HTERT RPE-1 (cell line): ENCODE data around the gene CISD3.

Experiments used
- in situ Hi-C: fragments of 300-500 bp; cut with MboI; formaldehyde crosslinking; loops from 4 replicates; pipeline ENCODE4 v1.14.3; 2020; ENCODE audit warnings: low sequenced_read_pairs

CISD3 gene

DNA sequence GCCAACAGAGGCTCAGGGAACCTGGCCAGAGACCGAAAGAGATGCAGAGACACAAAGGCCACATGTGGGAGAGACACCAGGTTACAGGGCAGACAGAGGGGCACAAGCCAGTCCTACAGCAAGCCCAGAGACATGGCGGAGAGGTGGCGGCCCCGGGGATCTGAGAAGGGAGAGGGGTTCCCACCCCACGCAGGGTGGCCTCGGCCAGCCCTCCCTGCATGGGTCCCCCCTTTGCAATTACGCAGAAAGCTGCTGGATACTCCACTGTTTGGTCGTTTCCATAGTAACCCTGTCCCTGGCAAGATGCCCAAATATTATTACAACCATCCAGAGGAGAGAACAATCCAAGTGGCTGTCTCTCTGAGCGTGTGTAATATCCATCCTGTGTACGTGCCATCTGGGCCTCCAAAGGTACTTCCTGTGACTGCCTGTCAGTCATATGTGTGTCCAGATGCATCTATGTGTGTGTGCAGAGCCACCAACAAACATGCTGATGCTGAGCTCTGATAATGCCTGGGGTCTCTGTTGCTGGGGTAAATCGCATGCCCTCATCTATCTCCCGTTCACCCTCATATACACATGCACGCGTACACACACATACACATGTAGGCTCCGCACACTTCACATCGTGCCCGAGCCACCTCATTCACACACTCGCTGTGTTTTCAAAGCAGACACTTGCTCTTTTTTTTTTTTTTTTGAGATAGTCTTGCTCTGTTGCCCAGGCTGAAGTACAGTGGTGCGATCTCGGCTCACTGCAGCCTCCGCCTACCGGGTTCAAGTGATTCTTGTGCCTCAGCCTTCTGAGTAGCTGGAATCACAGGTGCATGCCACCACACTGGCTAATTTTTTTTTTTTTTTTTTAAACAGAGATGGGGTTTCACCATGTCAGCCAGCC, 12.5 kb downstream of the CISD3 start:
- in situ Hi-C loops: no loop called here

DNA sequence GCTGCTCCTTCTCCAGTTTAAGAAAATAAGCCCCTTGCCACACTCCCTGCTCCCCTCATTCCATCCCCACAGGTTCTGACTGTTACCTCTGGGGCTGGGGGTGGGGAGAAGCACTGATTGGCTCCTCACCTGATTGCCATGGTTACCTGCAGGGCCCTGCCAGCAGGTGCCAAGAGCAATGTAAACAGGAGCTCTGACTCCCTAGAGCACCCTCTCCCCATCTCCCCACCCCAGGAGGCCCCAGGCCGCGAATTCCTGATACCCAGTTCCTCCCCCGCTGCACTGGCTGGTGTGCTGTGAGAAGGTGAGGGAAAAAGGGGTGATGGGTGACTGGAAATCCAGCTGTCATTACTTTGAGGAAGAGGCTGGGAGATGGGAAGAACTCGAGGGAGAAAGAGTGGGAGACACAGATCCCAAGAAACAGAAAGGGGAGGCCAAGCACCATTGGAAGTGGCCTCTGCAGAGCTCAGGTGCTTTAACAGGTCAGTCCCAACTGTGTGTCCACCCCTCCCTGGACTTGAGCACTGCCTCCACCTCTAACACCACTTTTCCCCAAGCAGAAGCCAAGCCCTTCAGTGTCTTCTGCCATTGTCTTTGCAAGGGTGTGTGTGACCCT, 13.5 kb downstream of the CISD3 start:
- in situ Hi-C loops: no loop called here

DNA sequence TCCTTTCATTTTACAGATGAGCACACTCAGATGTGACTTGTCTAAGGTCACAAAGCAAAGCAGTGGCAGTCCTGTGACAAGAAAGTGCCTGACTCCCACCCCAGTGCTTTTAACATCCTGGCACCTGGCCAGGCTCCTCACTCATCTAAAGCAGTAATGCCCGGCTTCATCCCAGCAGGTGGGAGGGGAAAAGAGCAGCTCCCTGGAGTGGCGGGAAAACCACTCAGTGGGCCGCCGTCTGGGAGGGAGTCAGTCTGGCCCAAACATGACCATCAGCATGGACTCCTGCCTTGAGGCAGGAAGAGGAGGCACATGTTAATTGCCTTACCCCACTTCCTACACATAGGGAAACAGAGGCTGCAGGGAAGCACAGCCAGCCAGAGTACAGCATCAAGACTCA, 15.4 kb downstream of the CISD3 start:
- in situ Hi-C loops: no loop called here

DNA sequence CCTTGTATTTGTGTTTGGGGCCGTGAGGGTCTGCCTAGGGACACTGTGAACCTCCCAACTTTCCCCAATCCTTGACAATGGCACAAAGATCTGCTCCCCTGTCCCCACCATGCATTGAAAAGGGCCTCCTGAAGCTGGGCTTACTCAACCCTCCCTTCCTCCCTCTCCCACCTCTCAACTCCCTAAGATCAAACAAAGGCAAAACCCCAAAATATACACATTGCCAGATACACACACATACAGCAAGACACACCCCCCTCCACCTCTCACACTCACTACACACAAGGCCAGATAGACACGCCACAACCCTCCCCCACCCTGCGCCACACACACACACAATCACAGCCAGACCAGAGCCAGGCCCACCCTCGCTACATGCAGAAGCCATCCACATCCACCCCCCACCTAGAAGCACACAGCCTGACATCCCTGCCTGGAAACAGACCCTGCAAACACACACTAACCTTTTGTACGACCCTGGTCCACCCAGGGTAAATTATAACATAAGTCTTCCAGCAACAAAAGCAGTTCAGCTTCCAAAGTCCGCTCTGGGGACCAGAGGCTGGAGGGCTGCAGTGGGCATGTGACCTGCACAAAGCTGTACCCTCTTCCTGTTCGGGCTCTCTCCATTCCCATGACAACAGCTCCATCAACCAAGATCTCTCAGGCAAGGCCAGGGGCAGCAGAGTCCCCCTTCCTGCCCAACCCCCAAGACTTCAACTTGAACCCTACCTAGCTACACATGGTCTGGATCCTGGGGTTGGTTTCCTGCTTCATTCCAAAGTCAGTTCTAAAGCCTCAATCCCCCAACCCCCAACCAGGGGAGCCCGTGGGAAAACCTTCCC, 16.1 kb downstream of the CISD3 start:
- in situ Hi-C loops: no loop called here

DNA sequence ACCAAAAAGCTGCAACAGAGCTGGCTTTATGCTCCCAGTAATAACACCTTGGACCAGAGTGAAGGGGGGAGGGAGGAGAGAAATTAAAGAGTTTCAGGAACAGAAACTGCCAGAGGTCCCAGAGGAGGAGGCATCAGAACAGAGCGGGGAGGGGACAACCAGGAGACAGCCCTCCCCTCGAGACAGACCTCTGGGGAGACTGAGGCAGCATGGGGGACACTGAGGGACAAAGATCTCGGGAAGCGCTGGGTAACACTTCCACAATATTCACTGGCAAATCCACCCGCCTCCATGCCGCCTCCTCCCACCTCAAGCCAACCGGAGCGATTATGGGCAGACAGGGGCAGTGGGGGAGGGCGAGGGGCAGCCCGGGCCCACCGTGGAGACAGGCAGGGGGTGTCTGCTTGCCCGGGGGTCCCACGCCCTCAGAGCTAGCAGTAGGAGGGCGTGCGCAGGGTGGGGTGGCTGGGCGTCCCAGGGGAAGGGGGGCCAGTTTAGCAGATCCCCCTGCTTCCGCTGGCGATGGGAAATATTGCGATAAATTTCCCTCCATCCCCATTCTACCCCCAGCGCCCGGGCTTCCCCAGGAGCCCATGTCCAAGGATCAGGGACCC, 16.8 kb downstream of the CISD3 start:
- in situ Hi-C loops: no loop called here

DNA sequence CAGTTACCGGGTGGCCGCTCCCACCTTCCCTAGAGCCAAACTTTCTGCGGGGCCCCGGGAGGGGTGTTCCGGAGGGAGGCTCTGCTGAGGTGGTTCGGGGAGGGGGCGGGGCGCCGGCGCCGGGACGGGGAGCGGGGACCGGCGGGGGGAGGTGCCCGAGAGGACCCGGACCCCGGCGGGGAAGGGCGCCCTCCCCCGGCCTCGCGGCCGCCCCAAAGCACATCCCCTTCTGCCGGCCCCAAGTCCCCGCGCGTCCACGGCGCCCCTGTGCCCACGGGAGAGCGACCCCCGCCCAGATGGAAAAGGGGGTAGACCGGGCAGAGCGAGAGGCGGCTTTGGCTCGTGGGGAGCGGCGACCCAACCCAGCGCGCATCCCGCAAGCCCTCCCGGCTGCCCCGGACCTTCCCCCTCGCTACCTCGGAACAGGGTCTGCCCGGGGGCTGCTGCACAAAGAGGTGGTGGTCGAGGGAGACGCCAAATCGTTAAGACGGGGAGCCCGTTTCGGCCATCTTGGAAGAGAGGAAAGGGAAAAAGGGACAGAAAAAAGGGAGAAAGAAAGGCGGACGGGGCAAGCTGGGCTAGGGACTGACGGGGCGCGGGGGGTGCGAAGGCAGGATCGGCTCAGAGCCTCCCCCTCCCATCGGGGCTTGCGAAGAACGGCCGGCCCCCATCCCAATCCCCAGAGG, 17.5 kb downstream of the CISD3 start:
- in situ Hi-C loops: no loop called here

DNA sequence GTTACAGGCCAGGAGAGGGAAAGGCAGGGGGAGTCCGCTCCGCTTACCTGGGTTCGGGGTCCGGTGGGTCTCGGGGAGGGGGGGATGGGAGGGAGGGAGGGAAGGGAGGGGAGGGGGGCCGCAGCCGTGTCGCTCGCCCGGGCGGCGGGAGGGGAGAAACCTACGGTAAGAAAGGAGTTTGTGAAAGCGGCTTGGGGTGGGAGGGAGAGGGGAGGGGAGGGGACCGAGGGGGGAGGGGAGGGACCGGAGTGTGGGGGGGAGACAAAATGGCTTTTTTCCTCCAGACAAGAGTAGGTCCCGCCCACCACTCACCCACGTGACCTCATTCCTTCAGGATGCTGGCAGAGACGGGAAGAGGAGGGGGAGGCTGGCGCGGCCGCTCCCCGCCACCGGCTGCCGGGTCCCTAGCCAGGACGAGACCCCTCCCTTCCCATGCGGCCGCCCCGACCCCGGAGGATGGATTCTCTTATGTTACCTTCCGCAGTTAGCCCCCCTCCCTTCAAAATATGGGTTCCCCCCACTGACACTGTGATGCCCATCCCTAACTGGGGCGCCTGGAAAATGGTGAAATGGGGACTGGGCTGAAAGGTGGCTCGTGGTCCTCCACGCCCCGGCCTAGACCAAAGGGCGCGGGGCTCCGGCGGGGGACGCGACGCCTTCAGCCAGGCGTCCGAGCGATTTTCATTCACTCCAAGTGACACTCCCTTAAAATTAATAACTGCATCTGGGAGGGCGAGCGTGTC, 18.2 kb downstream of the CISD3 start, which contains the start of gene PCGF2:
Gene PCGF2 (minus strand): TSS at position 188 of the 743 bp plus-strand sequence. CDS start 7,934 bp downstream, outside the sequence.
- in situ Hi-C loops: no loop called here

DNA sequence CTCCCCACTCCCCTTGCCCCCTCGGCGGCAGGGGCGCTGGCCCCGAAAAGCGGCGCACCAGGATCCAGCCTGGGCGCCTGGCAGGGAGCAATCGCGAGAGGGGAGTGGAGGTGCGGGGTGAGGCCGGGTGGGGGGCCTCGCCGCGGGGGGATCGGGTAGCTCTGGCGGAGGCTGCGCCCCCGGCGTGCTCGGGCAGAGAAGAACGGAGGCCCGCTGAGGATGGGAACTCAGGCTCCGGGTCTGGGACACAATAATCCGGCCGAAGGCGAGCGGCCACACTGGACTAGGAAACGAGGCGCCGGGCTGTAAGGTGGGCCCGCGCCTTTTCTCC, 18.7 kb downstream of the CISD3 start:
- in situ Hi-C loops: no loop called here

DNA sequence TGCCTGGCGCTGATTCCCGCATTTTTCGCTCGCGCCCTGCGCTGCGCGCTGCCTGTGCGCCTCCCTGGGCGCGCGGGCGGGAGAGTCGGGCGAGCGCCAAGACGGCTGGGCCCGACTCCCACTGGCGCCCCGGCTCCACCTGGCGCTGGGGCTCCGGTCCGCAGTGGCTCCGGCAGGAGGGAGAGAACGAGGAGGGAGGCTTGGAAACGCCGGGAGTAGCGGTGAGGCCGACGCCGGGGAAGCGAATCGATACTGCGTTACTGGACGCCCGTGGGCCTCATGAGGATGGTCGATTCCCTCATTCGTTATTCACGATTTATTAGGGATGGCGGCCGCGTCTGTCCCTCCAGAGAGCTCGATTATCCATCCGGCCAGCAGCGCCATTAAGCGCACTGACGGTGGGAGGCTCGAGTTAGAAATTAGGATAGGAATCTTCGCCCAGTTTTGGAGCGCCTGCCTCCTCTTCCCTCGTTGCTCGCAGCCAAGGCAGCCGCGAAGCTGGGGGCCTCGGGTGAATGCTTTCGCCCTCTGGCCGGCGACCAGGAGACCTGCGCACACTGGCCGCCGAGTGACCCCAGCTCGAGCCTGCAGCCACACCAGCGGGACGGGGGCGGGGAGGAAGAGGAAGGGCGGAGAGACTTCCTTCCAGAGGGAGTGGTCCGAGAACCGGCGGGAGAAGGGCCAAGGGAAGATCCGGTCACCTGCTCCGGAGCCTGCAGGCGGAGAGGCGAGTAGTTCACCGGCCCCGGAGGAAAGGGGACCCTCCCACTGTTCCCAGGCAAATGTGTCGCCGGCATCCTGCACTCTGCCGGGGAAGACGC, 19.3 kb downstream of the CISD3 start:
- in situ Hi-C loops: no loop called here

DNA sequence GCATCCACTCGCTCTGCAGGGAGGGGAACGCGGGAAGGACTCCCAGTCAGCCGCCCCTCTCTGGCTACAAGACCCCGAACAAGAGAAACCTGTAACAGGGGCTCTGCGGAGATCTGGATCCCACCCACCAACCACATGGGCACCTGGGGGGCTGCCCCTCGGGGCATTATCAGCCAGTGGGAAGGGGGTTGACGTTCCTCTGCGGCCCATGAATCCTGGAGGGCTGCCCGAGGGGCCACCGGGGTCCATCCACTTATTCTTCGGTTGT, 19.8 kb downstream of the CISD3 start:
- in situ Hi-C loops: no loop called here

DNA sequence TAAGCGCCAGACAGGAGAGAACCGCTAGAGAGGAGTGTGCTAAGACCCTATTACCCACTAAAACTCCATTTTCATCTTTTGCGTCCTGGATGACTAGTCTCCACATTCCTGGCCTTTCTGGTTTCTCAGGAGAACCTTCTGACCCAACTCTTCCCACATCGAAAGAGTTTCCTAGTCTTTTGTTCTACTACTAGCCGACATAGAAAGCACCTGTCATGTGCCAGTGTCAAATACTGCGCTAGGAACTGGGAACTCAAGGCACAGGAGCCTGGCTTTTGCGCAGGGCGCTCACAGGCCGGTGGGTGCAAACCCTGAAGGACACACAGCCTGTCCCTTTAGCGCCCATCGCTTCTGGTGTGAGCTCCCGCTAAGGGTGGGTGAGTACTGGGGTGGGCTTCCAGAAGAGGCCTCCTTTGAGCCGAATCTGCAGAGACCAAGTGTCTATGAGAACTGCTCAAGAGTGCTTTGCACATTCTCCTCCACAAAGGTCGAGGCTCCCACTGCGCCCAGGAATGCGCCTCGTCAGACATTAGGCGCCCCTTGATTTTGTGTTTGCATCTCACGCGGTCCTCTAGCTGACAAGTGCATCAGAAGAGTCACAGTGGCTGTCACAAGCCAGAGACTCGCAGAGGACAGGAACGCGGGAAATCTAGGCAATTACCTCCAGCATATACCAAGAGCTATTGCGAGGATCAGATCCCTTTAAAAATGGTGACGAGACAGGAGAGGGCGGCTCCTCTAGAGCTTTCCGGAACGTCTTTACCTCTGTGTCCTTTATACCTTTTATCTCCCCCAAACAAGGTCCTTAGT, 20.4 kb downstream of the CISD3 start:
- in situ Hi-C loops: no loop called here

DNA sequence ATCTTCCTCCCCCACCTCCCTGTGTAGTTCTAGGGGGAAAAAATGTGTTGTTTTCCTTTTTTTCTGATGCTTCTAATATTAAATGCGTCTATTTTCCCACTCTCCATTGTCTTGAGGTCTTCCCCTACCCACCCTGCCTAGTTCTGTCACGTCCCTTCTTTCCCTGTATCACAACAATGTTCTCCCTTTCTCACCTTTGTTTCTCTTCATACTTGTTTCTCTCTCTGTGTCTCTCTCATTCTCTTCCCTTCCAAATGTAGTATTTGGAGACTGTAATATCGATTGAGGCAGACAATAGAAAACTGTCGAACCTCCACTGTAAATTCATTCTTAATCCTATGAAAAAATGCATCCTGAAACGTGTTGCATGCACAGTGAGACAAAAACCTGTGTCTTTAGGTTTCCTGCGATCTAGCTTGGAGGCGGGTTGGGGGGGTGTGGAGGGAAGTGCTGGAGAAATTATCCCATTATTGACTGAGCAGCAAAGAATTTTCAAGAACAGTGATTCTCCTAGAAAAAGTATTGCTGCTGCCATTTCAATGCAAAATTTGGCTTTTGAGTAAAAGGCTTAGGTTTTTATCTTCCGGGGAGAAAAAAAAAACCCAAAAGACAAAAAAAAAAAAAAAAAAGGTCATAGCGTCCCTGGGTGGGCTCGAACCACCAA, 21.1 kb downstream of the CISD3 start:
- in situ Hi-C loops: no loop called here

DNA sequence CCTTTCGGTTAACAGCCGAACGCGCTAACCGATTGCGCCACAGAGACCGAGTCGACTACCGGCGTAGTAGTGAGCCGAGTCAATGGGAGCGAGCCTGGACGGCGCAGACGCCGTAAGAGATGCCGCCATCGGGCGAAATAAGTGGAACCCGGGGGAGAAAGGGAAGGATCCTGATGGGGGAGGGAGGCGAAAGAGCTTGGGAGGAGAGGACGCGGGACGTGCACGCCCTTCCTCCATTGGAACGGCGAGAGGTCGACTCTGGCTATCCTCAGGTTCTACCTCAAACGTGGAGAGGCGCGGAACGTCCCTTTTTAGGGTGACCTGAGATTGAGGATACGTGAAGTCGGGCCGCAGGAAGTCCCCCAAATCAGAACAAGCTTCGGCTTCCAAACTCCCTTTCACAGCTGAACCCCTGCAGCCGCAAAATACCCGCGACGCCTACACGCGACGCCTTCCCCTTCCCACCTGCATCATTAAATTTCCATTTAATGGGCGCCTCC, 21.7 kb downstream of the CISD3 start:
- in situ Hi-C loops: no loop called here

DNA sequence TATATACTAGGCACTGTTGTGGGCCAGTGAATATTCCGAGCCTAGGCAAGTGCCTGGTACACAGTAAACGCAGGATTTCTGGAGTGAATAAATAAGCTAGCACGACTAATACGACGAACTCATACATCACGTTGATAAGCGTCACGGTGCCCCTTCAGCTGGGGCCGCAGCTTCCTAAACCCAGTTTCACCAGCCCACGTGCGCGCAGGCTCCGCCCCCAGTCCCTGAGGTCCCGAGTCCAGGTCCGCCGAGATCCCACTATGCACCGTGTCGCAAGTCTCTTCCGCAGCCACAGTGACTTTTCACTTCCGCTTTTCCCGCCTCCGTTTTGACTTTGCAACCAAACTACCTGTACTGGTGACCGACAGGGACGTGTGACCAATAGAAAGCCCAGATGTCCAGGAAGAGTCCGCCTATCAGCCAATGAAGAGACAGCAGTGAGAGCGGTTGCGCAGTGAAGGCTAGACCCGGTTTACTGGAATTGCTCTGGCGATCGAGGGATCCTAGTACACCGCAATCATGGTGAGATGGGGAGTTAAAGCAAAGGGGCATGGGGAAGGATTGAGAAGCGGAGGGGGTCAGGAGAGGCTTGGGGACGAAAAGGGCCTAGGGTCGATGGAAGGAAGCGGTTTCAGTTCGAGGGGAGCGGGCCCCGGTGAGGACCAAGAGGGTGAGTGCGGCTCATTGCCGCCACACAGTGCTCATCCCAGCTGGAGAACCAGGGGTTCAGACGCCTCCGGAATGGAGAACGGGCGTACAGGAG, 22.3 kb downstream of the CISD3 start, which contains the start of gene PSMB3:
Gene PSMB3 (plus strand): TSS at position 434 of the 763 bp plus-strand sequence. CDS start 86 bp downstream, at position 520.
- in situ Hi-C loops: no loop called here

DNA sequence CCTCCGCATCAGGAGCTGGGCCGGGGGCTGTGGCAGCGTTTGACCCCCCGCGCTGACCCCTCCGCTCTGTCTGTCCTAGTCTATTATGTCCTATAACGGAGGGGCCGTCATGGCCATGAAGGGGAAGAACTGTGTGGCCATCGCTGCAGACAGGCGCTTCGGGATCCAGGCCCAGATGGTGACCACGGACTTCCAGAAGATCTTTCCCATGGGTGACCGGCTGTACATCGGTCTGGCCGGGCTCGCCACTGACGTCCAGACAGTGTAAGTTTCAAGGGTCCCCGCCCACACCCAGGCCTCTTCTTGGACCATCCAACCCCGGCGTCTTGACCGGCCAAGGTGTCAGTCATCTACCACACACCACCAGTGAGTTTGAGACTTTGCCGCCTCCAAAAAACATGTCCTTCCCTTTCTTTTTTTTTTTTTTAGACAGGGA, 22.9 kb downstream of the CISD3 start:
- in situ Hi-C loops: no loop called here

DNA sequence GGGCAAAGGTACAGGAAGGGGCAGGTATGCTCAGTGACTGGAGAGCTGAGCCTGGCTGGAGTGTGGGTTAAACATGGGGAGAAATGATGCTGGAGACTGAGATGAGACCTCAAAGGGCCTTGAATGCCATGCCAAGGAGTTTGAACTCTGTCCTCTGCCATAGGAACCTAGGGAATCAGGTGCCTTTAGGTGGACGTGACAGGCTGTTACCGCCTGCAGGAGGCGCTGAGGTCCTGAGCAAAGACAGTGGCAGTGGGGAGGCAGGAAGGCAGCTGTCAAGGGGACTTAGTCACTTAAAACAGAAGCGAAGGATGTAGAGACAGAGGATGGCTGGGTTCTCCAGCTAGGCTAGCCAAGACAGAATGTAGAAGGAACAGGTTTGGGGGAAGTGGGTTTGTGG, 31.5 kb downstream of the CISD3 start:
- in situ Hi-C loops: no loop called here

DNA sequence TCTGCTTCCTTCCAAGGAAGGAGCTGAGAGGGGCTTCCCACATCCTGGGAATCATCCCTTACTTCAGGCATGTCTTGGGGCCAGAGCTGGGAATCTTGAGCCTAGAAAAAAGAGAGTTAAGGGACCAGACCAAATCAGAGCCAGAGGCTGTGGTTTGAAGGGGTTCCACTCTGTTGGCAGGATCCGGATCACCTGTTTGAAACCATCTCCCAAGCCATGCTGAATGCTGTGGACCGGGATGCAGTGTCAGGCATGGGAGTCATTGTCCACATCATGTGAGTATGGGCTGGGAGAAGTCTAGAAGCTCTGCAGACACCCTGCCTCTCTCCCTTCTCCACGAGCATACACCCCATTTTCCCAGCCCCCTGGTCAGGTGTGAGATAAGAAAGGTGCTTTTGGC, 32.1 kb downstream of the CISD3 start:
- in situ Hi-C loops: no loop called here
